Spleen (tissue), 11 donors: ENCODE measurements around the gene LPP. TPM values are rescaled to one million over a fixed set of nuclear protein-coding genes. Genes with fewer than 3 reads are reported as not detected.

Experiments used
- DNase-seq: peaks from one replicate; pipeline ENCODE4 v3.0.0-alpha.2; 2020
- H3K27ac ChIP-seq, 8 donors: fragments of 200-600 bp; sonication (generic) in 7 of 8; 1 replicate in 4 of 8; 2 replicates in 4 of 8; pipeline versions ENCODE4 v1.5.0 to v1.8.0; 2016 to 2021; ENCODE audit warnings: inconsistent platforms in 4 of 8, mild to moderate bottlenecking in 4 of 8, moderate library complexity in 1 of 8
- H3K27me3 ChIP-seq, 7 donors: fragments of 200-600 bp; sonication (generic) in 6 of 7; replicated peaks in 1 of 7; 1 replicate in 4 of 7; 2 replicates in 3 of 7; pipeline versions ENCODE4 v1.5.0 to v1.8.0; 2016 to 2021; ENCODE audit warnings: inconsistent platforms in 3 of 7, mild to moderate bottlenecking in 1 of 7
- H3K36me3 ChIP-seq, 6 donors: fragments of 200-600 bp; sonication (generic) in 5 of 6; 1 replicate in 4 of 6; 2 replicates in 2 of 6; pipeline versions ENCODE4 v1.5.0 to v1.8.0; 2016 to 2021; ENCODE audit warnings: inconsistent platforms in 2 of 6
- H3K4me1 ChIP-seq, 6 donors: fragments of 200-600 bp; sonication (generic) in 5 of 6; 1 replicate in 3 of 6; 2 replicates in 3 of 6; pipeline versions ENCODE4 v1.5.0 to v1.8.0; 2016 to 2021; ENCODE audit warnings: inconsistent platforms in 3 of 6
- H3K4me3 ChIP-seq, 8 donors: fragments of 200-600 bp; sonication (generic) in 7 of 8; 1 replicate in 4 of 8; 2 replicates in 4 of 8; pipeline versions ENCODE4 v1.5.0 to v1.8.0; 2016 to 2021; ENCODE audit warnings: inconsistent platforms in 4 of 8, mild to moderate bottlenecking in 4 of 8, moderate library complexity in 2 of 8
- H3K9me3 ChIP-seq, 8 donors: fragments of 200-600 bp; sonication (generic) in 7 of 8; 1 replicate in 4 of 8; 2 replicates in 4 of 8; pipeline versions ENCODE4 v1.5.0 to v1.8.0; 2016 to 2021; ENCODE audit warnings: inconsistent platforms in 4 of 8
- POLR2A ChIP-seq, 3 donors: fragments of 450-650 bp; IDR thresholded peaks; one replicate each; pipeline ENCODE4 v1.5.1; 2017; ENCODE audit warnings: antibody characterized with exemption in 3 of 3, mild to moderate bottlenecking in 1 of 3
- POLR2AphosphoS5 ChIP-seq, 3 donors: sonication (generic); formaldehyde crosslinking; IDR thresholded peaks; one replicate each; pipeline ENCODE4 v1.5.1; 2017; ENCODE audit warnings: antibody characterized with exemption in 3 of 3
- WGBS, 5 donors: extraction: QIAGEN DNeasy Blood & Tissue Kit in 3 of 5; methylation state at CpG; one replicate each; pipeline versions ENCODE4 v1.1.5 to v1.1.7; 2013 to 2018; 5-methylcytosine and 5-hydroxymethylcytosine counted together
- intact Hi-C: fragments of 100-400 bp; cut with DNase I; formaldehyde crosslinking; loops from one replicate; pipeline ENCODE4 v1.15.0; 2023; ENCODE audit warnings: low total_unique reads
- polyA plus RNA-seq, 3 donors: library from polyadenylated mRNA; stranded (reverse); fragments of 200-250 nt; gene quantifications; one replicate each; pipeline ENCODE4 v1.2.1, GENCODE V29; 2013
- total RNA-seq, 7 donors: library from RNA; depleted of rRNA in 3 of 7; stranded (reverse); fragments of >200 nt in 3 of 7; fragmentation: NEBNext Ultra II Directional in 4 of 7; extraction: Animal tissue kit (Norgen Biotek cat#: 25700) in 4 of 7; gene quantifications; one replicate each; pipeline versions ENCODE4 v1.1.0 to v1.2.1, GENCODE V29; 2016 to 2021
- TF ChIP-seq, protein P1 (sequence below), 11 experiments: fragments of 200-600 bp in 7 of 11; fragments of 450-650 bp in 4 of 11; sonication (generic) in 4 of 11; IDR thresholded peaks in 8 of 11; conservative IDR thresholded peaks in 3 of 11; 1 replicate in 7 of 11; 2 replicates in 4 of 11; pipeline versions ENCODE4 v1.4.0 to v1.8.0; 2016 to 2021; ENCODE audit warnings: antibody characterized with exemption in 11 of 11, inconsistent platforms in 4 of 11, mild to moderate bottlenecking in 1 of 11
- donor health status: healthy with polysubstance abuse.
- donor health status: DM: no; HTN: no; CAD: no; lungs with moderate emphysema.
- donor health status: DM: no; HTN: no; CAD: no.
- donor health status: Bipolar disorder and iron deficiency.
- donor health status: healthy.
- donor health status: DM: no; HTN: no; CAD: no.
- donor health status: DM: yes; HTN: yes; CAD: no.

The LPP gene
- total and polyA plus RNA-seq, 10 donors, result 2.4 to 270 (median 156) TPM

DNA sequence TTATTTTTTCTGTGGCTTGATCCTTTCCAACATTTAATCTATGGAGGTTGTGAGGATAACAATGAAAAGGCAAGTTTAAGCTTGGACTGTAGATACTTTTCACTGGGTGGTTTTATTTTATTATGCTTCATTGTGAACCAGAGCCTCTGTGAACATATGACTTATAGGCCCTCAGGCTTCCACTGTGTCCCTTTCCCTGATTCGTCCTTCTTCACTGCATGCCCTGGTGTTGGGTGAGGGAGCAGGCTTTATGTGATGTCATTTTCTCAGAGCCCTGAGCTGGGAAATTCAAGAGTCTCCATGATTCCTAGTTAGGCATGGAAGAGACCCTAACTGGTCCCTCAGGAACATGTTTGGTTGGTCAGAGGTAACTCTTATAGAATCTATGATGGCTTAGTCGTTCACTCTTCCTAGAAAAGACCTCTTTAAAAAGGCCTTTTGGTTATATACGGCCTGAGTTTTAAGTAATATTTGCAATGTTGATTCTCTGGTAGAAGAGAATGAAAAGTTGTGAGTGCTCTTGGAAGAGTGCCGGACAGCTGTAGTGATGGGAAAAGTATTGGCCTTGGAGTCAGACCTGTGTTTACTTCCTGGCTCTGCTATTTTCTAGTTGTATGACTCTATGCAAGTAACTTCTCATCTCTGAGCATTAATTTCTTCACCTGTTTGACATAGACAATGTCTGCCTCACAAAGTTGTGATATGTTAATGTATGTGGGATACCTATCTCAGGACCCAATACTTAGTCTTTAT, 168.4 kb downstream of the LPP start:
- TF ChIP-seq, protein P1, sequence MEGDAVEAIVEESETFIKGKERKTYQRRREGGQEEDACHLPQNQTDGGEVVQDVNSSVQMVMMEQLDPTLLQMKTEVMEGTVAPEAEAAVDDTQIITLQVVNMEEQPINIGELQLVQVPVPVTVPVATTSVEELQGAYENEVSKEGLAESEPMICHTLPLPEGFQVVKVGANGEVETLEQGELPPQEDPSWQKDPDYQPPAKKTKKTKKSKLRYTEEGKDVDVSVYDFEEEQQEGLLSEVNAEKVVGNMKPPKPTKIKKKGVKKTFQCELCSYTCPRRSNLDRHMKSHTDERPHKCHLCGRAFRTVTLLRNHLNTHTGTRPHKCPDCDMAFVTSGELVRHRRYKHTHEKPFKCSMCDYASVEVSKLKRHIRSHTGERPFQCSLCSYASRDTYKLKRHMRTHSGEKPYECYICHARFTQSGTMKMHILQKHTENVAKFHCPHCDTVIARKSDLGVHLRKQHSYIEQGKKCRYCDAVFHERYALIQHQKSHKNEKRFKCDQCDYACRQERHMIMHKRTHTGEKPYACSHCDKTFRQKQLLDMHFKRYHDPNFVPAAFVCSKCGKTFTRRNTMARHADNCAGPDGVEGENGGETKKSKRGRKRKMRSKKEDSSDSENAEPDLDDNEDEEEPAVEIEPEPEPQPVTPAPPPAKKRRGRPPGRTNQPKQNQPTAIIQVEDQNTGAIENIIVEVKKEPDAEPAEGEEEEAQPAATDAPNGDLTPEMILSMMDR (IDR thresholded peaks at IDR 0.05 in 8 of 11, conservative IDR thresholded peaks at IDR 0.05 in 3 of 11), result no peak
- no peak for TF ChIP-seq POLR2A (IDR thresholded peaks at IDR 0.05)
- no peak for TF ChIP-seq POLR2AphosphoS5 (IDR thresholded peaks at IDR 0.05)
- intact Hi-C loops, result no loop called here
- Histone ChIP-seq H3K4me1 (peaks cover 3 to 54% (median 23%) of the 10 kb centered on the region in 6 donors), H3K9me3 (no peaks in the 10 kb centered on the region), H3K36me3 (no peaks in the 10 kb centered on the region), H3K27ac (peak overlapping the region in 4 of 8 donors; percentile 13 to 49 (median 45)), H3K4me3 (no peak overlapping the region), H3K27me3 (no peaks in the 10 kb centered on the region)
- 86 to 95% (median 89%) methylated on average over 4 of the region's 4 CpGs for WGBS, 5 donors
- DNase-seq, result no peak

DNA sequence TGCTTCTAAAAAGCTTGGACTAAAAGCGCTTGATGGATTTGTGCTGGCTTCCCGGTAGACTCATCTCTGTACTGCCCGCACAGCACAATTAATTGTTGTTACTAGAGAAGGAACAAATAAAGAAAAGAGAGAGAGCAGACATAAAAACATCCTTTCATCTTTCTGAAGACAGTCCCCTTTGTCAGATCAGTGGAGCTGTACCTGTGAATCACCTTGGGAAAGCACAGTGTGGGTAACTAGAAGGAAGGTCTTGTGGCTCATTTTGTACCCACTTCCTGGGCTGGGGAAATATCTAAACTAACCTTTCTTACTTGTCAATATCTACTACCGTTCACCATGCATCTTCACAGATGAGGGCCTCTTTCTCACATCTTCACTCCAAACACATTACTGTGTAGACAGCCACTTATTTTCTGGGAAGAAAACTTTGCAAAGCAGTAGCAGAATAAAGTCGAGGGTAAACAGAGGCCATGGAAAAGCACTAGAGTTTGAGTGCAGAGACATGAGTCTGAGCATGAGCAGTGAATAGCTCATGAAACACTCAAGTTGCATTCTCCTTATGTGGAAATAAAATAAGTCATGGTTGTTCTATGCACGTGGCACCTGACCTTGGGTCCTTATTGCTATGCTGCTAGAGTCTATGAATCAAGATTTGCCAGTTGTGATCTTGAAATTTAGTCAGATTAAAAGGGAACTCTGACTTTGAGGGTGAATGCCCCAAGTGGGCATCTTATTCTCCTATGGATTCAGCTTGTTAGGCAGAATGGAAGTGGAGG, 169.3 kb downstream of the LPP start:
- intact Hi-C loops, result no loop called here
- no peaks in the 10 kb centered on the region for H3K36me3 ChIP-seq
- H3K27me3 ChIP-seq, result no peaks in the 10 kb centered on the region
- H3K9me3 ChIP-seq, result no peaks in the 10 kb centered on the region
- H3K4me3 ChIP-seq, result no peak overlapping the region
- peaks cover 3 to 59% (median 24%) of the 10 kb centered on the region in 6 donors for H3K4me1 ChIP-seq
- H3K27ac ChIP-seq, result peak overlapping the region in 4 of 8 donors; percentile 13 to 49 (median 45)
- WGBS, 5 donors, result 60 to 77% (median 69%) methylated on average over 6 of the region's 6 CpGs
- TF ChIP-seq, protein P1 (IDR thresholded peaks at IDR 0.05 in 8 of 11, conservative IDR thresholded peaks at IDR 0.05 in 3 of 11), result no peak
- no peak for TF ChIP-seq POLR2A (IDR thresholded peaks at IDR 0.05)
- DNase-seq, result no peak

DNA sequence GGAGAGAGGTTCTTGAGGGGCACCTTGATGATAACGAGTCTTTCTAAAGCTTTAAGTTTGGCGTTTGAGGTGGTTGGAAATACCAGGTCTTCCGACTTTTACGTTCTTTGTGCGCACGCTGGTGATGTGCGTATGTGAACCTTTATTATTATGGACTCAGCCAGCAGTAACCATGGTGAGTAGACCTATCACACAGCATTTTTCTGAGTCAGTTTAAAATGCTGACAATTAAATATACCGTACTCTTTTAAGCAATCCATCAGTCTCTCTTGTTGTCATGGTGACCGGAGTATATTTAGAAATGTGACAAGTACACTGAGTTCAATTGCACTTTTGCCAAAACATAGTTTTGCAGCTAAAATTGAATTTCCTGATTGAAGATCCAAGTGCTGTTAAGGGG, 172.2 kb downstream of the LPP start:
- DNase-seq, result no peak
- no peaks in the 10 kb centered on the region for H3K9me3 ChIP-seq
- no peaks in the 10 kb centered on the region for H3K36me3 ChIP-seq
- TF ChIP-seq, protein P1 (IDR thresholded peaks at IDR 0.05 in 8 of 11, conservative IDR thresholded peaks at IDR 0.05 in 3 of 11), result no peak
- TF ChIP-seq POLR2AphosphoS5 (IDR thresholded peaks at IDR 0.05), result no peak
- TF ChIP-seq POLR2A (IDR thresholded peaks at IDR 0.05), result no peak
- intact Hi-C loops, result no loop called here
- peak overlapping the region in 1 of 8 donors; percentile 19 for H3K27ac ChIP-seq
- 86 to 90% (median 87%) methylated on average over 9 of the region's 9 CpGs for WGBS, 5 donors
- peaks cover 7 to 67% (median 35%) of the 10 kb centered on the region in 6 donors for H3K4me1 ChIP-seq
- H3K27me3 ChIP-seq, result no peaks in the 10 kb centered on the region
- no peak overlapping the region for H3K4me3 ChIP-seq

DNA sequence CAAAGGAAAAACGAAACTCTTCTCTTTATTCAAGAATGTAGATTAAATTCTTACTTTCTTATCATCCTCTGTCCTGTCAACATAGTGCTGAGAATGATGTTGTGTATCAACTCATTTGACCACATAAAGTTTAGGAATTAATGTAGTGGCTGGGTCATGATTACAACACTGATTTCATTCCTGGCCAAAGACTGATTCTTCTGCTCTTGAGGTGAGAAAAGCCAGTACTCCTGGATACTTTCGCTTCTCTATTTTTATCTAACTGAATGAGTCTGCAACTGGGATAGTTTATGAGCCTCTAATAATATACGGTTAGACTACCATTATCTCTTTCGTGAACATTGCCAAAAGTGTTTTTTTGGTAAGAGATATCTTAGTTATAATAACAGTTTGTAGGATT, 173.0 kb downstream of the LPP start:
- Histone ChIP-seq H3K27me3 (no peaks in the 10 kb centered on the region), H3K4me3 (no peak overlapping the region), H3K36me3 (no peaks in the 10 kb centered on the region), H3K9me3 (no peaks in the 10 kb centered on the region), H3K4me1 (peaks cover 7 to 64% (median 35%) of the 10 kb centered on the region in 6 donors), H3K27ac (no peak overlapping the region)
- DNase-seq, result no peak
- no peak for TF ChIP-seq POLR2A (IDR thresholded peaks at IDR 0.05)
- TF ChIP-seq POLR2AphosphoS5 (IDR thresholded peaks at IDR 0.05), result no peak
- TF ChIP-seq, protein P1 (IDR thresholded peaks at IDR 0.05 in 8 of 11, conservative IDR thresholded peaks at IDR 0.05 in 3 of 11), result no peak
- intact Hi-C loops, result no loop called here
- WGBS, 5 donors, result 74 to 88% (median 83%) methylated on average over 4 of the region's 4 CpGs
